ENCODE results near the gene ZNF689. TPM values are rescaled to one million over a fixed set of nuclear protein-coding genes. Genes with fewer than 3 reads are reported as not detected.

Gene ZNF689
- total RNA-seq, 6 donors from 2014 or later, result 3.1 to 10.9 (median 8.9) TPM

- no peak for ATAC-seq (ENCODE audit: low FRiP score in 2 of 2)
- DNase-seq, result no peak
- 89% methylated on average over 7 of the region's 7 CpGs for WGBS, 2 donors
- Histone ChIP-seq H3K4me1 (peaks cover 12 to 19% (median 15%) of the 10 kb centered on the region in 4 donors), H3K9me3 (no peaks in the 10 kb centered on the region), H3K27ac (no peak overlapping the region), H3K36me3 (peaks cover 0 to 40% (median 26%) of the 10 kb centered on the region in 4 donors), H3K4me3 (no peak overlapping the region), H3K27me3 (no peaks in the 10 kb centered on the region)
- TF ChIP-seq CTCF (IDR thresholded peaks at IDR 0.05), result no peak
- no peak for TF ChIP-seq POLR2A (IDR thresholded peaks at IDR 0.05)
- no peak for TF ChIP-seq POLR2AphosphoS5 (IDR thresholded peaks at IDR 0.05)
- no peak for TF ChIP-seq EP300 (IDR thresholded peaks at IDR 0.05)
Observed at GRCh38 chr16:30581457-30581856, 28.7 kb downstream of the ZNF689 start.

- H3K36me3 ChIP-seq, result peaks cover 0 to 16% (median 6%) of the 10 kb centered on the region in 4 donors
- no peak for DNase-seq
- H3K4me1 ChIP-seq, result peaks cover 17 to 22% (median 19%) of the 10 kb centered on the region in 4 donors
- TF ChIP-seq CTCF (IDR thresholded peaks at IDR 0.05) (no peak), POLR2A (IDR thresholded peaks at IDR 0.05) (no peak), EP300 (IDR thresholded peaks at IDR 0.05) (no peak), POLR2AphosphoS5 (IDR thresholded peaks at IDR 0.05) (no peak)
- H3K27ac ChIP-seq, result no peak overlapping the region
- WGBS, 2 donors, result 83 to 91% methylated on average over 1 of the region's 1 CpG
- no peak overlapping the region for H3K4me3 ChIP-seq
- ATAC-seq (ENCODE audit: low FRiP score in 2 of 2), result no peak
- no peaks in the 10 kb centered on the region for H3K9me3 ChIP-seq
- no peaks in the 10 kb centered on the region for H3K27me3 ChIP-seq
Observed at GRCh38 chr16:30574678-30575077, 35.5 kb downstream of the ZNF689 start.

GRCh38 chr16:30571445-30572322 is 38.5 kb downstream of the ZNF689 start, which contains the start of gene ZNF688:
ZNF688 (minus strand) TSS chr16:30571714; CDS start chr16:30571629, 85 bp downstream.
- ATAC-seq (ENCODE audit: low FRiP score in 2 of 2) (peak; percentile 95 to 96), DNase-seq (peak; percentile 95 to 96)
- Histone ChIP-seq H3K27me3 (no peaks in the 10 kb centered on the region), H3K36me3 (peaks cover 0 to 4% (median 0%) of the 10 kb centered on the region in 4 donors), H3K9me3 (no peaks in the 10 kb centered on the region), H3K27ac (peak within 1 kb of the TSS; percentile 95 to 99 (median 98)), H3K4me1 (peaks cover 18 to 35% (median 21%) of the 10 kb centered on the region in 4 donors), H3K4me3 (peak within 1 kb of the TSS; percentile 70 to 85 (median 76))
- TF ChIP-seq CTCF (IDR thresholded peaks at IDR 0.05) (peak in 2 of 6 experiments; percentile 11 to 26), POLR2AphosphoS5 (IDR thresholded peaks at IDR 0.05) (peak; percentile 67), POLR2A (IDR thresholded peaks at IDR 0.05) (peak in 3 of 4 donors; percentile 23 to 78 (median 58)), EP300 (IDR thresholded peaks at IDR 0.05) (no peak)
- 0% methylated on average over 9 to 37 of the region's 67 CpGs for WGBS, 2 donors

GRCh38 chr16:30570636-30571444 is 39.3 kb downstream of the ZNF689 start:
- peaks cover 18 to 35% (median 21%) of the 10 kb centered on the region in 4 donors for H3K4me1 ChIP-seq
- H3K9me3 ChIP-seq, result no peaks in the 10 kb centered on the region
- DNase-seq (no peak), ATAC-seq (ENCODE audit: low FRiP score in 2 of 2) (peak in 1 of 2 donors; percentile 9)
- H3K27me3 ChIP-seq, result no peaks in the 10 kb centered on the region
- WGBS, 2 donors, result 7 to 12% methylated on average over 14 to 21 of the region's 22 CpGs
- peak overlapping the region; percentile 70 to 85 (median 76) for H3K4me3 ChIP-seq
- TF ChIP-seq POLR2AphosphoS5 (IDR thresholded peaks at IDR 0.05) (no peak), EP300 (IDR thresholded peaks at IDR 0.05) (no peak), CTCF (IDR thresholded peaks at IDR 0.05) (no peak), POLR2A (IDR thresholded peaks at IDR 0.05) (no peak)
- peak overlapping the region; percentile 95 to 99 (median 98) for H3K27ac ChIP-seq
- H3K36me3 ChIP-seq, result peaks cover 0 to 4% (median 0%) of the 10 kb centered on the region in 4 donors
